MM.1S (cell line): ENCODE results near the gene TACO1.

ENCODE experiments used
- CTCF ChIP-seq: fragments of 300-600 bp; sonication (generic); IDR thresholded peaks from 2 replicates; pipeline ENCODE4 v1.5.1; 2016; ENCODE audit warnings: antibody characterized with exemption, low read length, mixed read lengths
- EZH2 ChIP-seq: fragments of 300-600 bp; sonication (generic); optimal IDR thresholded peaks from 2 replicates; pipeline ENCODE3; 2017; ENCODE audit warnings: low read depth, mild to moderate bottlenecking, antibody characterized with exemption, low read length, mixed read lengths

GRCh38 chr17:63588797-63589196 lies 11.9 kb upstream of the TACO1 start:
- TF ChIP-seq CTCF (no peak), EZH2 (no peak)
